K562 (cell line): ENCODE measurements around the gene CPS1. TPM values are rescaled to one million over a fixed set of nuclear protein-coding genes. Genes with fewer than 3 reads are reported as not detected.

Experiments
- ATAC-seq: fragments of 200-7000 bp; cut with Tn5 transposase; 3 replicates; pipeline ENCODE4 v1.9.1; 2020; ENCODE audit warnings: moderate library complexity
- BruUV-seq: library from RNA; stranded (reverse); fragments of 400-500 nt; replicated peaks from 2 replicates; lab custom pipeline; 2021; lab: Mats Ljungman, UMichigan
- CTCF ChIA-PET: fragments of 300-600 bp; formaldehyde crosslinking; extraction: SDS; loops from one replicate; lab custom pipeline; 2021; ENCODE audit warnings: low intra/inter-chr PET ratio; lab: Yijun Ruan, JAX
- POLR2A ChIA-PET: fragments of 300-600, 350-650 bp; sonication (Branson Sonifier 250); formaldehyde crosslinking; extraction: SDS; loops from one replicate; lab custom pipeline; 2021; ENCODE audit warnings: antibody characterized with exemption, inconsistent platforms; lab: Yijun Ruan, JAX
- DNase-seq, 4 experiments: peaks; one replicate each; pipeline versions ENCODE4 v3.0.0 to v3.0.0-alpha.2; 2011 to 2018; ENCODE audit warnings: low spot score in 3 of 4, mixed read lengths in 3 of 4; ENCODE audit errors: extremely low read depth in 1 of 4
- FAIRE-seq: peaks from 2 replicates; lab custom pipeline; 2011; peaks lifted over from hg19 to GRCh38; lab: Jason Lieb, UNC
- H2AFZ ChIP-seq: 2 replicates; pipeline ENCODE4 v1.6.0; 2011; ENCODE audit warnings: low read depth, low read length, control low read depth, inconsistent platforms
- H3K27ac ChIP-seq: fragments of 200-600 bp; 3 replicates; pipeline ENCODE4 v1.8.0; 2011; ENCODE audit warnings: low read depth, mild to moderate bottlenecking, control low read depth, inconsistent platforms, low read length, moderate library complexity, mixed read lengths; ENCODE audit errors: extremely low read depth
- H3K27me3 ChIP-seq, 2 experiments: fragments of 300-600 bp in 1 of 2; 2 replicates in 1 of 2; 3 replicates in 1 of 2; pipeline versions ENCODE4 v1.6.0 to v1.8.0; 2011; ENCODE audit warnings: inconsistent platforms in 2 of 2, low read length in 2 of 2, mild to moderate bottlenecking in 1 of 2, mixed read lengths in 1 of 2, moderate library complexity in 1 of 2; ENCODE audit not compliant: control insufficient read depth in 2 of 2, insufficient read depth in 2 of 2
- H3K36me3 ChIP-seq: fragments of 300-600 bp; 3 replicates; pipeline ENCODE4 v1.8.0; 2011; ENCODE audit warnings: mild to moderate bottlenecking, low read length, inconsistent platforms; ENCODE audit not compliant: control insufficient read depth, insufficient read depth
- H3K4me1 ChIP-seq, 2 experiments: fragments of 200-600 bp in 1 of 2; replicated peaks in 1 of 2; 2 replicates in 1 of 2; 3 replicates in 1 of 2; pipeline versions ENCODE4 v1.5.1 to v1.8.0; 2011; ENCODE audit warnings: inconsistent platforms in 2 of 2, low read length in 2 of 2, mild to moderate bottlenecking in 1 of 2, mixed read lengths in 1 of 2, moderate library complexity in 1 of 2; ENCODE audit not compliant: control insufficient read depth in 2 of 2, insufficient read depth in 2 of 2
- H3K4me2 ChIP-seq: 2 replicates; pipeline ENCODE4 v1.6.1; 2011; ENCODE audit warnings: low read length, control low read depth, inconsistent platforms, mixed read lengths; ENCODE audit not compliant: insufficient read depth
- H3K4me3 ChIP-seq: fragments of 200-600 bp; sonication (generic), shearing (Covaris generic); 2 replicates; pipeline ENCODE4 v1.5.1; 2016; ENCODE audit warnings: control low read depth, inconsistent platforms
- H3K79me2 ChIP-seq: fragments of 200-600 bp; 3 replicates; pipeline ENCODE4 v1.8.0; 2011; ENCODE audit warnings: low read length, inconsistent platforms; ENCODE audit not compliant: control insufficient read depth, insufficient read depth
- H3K9ac ChIP-seq, 2 experiments: 2 replicates each; pipeline versions ENCODE4 v1.6.0 to v1.6.1; 2011; ENCODE audit warnings: low read depth in 2 of 2, low read length in 2 of 2, control low read depth in 1 of 2, inconsistent platforms in 1 of 2, mild to moderate bottlenecking in 1 of 2, mixed read lengths in 1 of 2; ENCODE audit not compliant: insufficient read depth in 1 of 2
- H3K9me1 ChIP-seq: one replicate; pipeline ENCODE4 v1.6.0; 2011; ENCODE audit warnings: inconsistent platforms, mild to moderate bottlenecking, low read length, moderate library complexity; ENCODE audit not compliant: control insufficient read depth, insufficient read depth
- H3K9me3 ChIP-seq: replicated peaks from 2 replicates; pipeline ENCODE4 v1.5.1; 2011; ENCODE audit warnings: low read depth, low read length, inconsistent platforms; ENCODE audit not compliant: control insufficient read depth, insufficient read depth
- H4K20me1 ChIP-seq: replicated peaks from 2 replicates; pipeline ENCODE4 v1.6.1; 2011; ENCODE audit warnings: low read length, inconsistent platforms, mixed read lengths; ENCODE audit not compliant: control insufficient read depth, insufficient read depth
- C11orf30 ChIP-seq: fragments of 450-650 bp; IDR thresholded peaks from 2 replicates; pipeline ENCODE4 v1.6.1; 2016; ENCODE audit warnings: low read depth, mild to moderate bottlenecking
- GATAD2A ChIP-seq: fragments of 450-650 bp; IDR thresholded peaks from 2 replicates; pipeline ENCODE4 v1.6.1; 2017
- HDAC2 ChIP-seq: fragments of 450-650 bp; IDR thresholded peaks from 2 replicates; pipeline ENCODE4 v1.6.1; 2016; ENCODE audit warnings: mild to moderate bottlenecking
- MCM7 ChIP-seq, 2 experiments: fragments of 450-650 bp; IDR thresholded peaks; 2 replicates each; pipeline ENCODE4 v1.6.1; 2016 to 2018
- NCOA6 ChIP-seq: fragments of 450-650 bp; IDR thresholded peaks from 2 replicates; pipeline ENCODE4 v1.6.1; 2017; ENCODE audit warnings: mild to moderate bottlenecking
- RBM14 ChIP-seq: fragments of 200-400 bp; formaldehyde crosslinking; IDR thresholded peaks from 2 replicates; pipeline ENCODE4 v1.6.1; 2018; ENCODE audit warnings: low read depth, mild to moderate bottlenecking, low read length, moderate library complexity, borderline replicate concordance; ENCODE audit not compliant: insufficient read depth
- SAFB2 ChIP-seq: fragments of 200-400 bp; formaldehyde crosslinking; IDR thresholded peaks from 2 replicates; pipeline ENCODE4 v1.6.1; 2018; ENCODE audit warnings: borderline replicate concordance, low read length, low read depth, moderate library complexity; ENCODE audit not compliant: severe bottlenecking
- THRAP3 ChIP-seq: fragments of 450-650 bp; IDR thresholded peaks from 2 replicates; pipeline ENCODE4 v1.6.1; 2016; ENCODE audit warnings: mild to moderate bottlenecking, inconsistent platforms, borderline replicate concordance
- ZNF79 ChIP-seq: fragments of 250-450 bp; sonication (Bioruptor Pico); IDR thresholded peaks from 2 replicates; pipeline ENCODE4 v1.4.0; 2020; ENCODE audit warnings: low read depth, mild to moderate bottlenecking, moderate library complexity
- WGBS: fragments of 100-300 bp; shearing (Covaris generic); methylation state at CpG from one replicate; pipeline ENCODE4 v1.1.6; 2016; ENCODE audit warnings: low coverage, mixed read lengths; ENCODE audit not compliant: insufficient coverage; ENCODE audit errors: missing lambda C conversion rate; 5-methylcytosine and 5-hydroxymethylcytosine counted together
- in situ Hi-C: fragments of 300-500 bp; cut with MboI; formaldehyde crosslinking; loops from 4 replicates; pipeline ENCODE4 v1.15.0; 2018; ENCODE audit warnings: inconsistent platforms, mixed read lengths
- intact Hi-C: fragments of 100-400 bp; cut with micrococcal nuclease; formaldehyde crosslinking; loops from 2 replicates; pipeline ENCODE4 v1.14.2; 2022
- polyA plus RNA-seq, 8 experiments: library from polyadenylated mRNA; depleted of rRNA in 4 of 8; stranded (reverse) in 5 of 8; unstranded in 3 of 8; fragments of >200 nt; fragmentation: Nextera tagmentation in 2 of 8; fragmentation: Illumina TruSeq in 1 of 8; extraction: Ambion mirVana in 2 of 8; extraction: Trizol in 1 of 8; gene quantifications; 2 replicates each; pipeline versions ENCODE4 v1.2.1 to v1.2.3, GENCODE V29; 2011 to 2014; ENCODE audit warnings: inconsistent platforms in 1 of 8, missing spikeins in 1 of 8
- total RNA-seq, 7 experiments: library from RNA; depleted of rRNA in 6 of 7; stranded (reverse); fragments of >200 nt in 6 of 7; fragmentation: Illumina TruSeq in 2 of 7; extraction: Trizol in 2 of 7; gene quantifications; 2 replicates each; pipeline versions ENCODE4 v1.2.1 to v1.2.3, GENCODE V29; 2011 to 2021; ENCODE audit warnings: low replicate concordance in 1 of 7
- TF ChIP-seq, protein P1 (sequence below), 2 experiments: IDR thresholded peaks in 1 of 2; conservative IDR thresholded peaks in 1 of 2; 2 replicates each; pipeline ENCODE4 v1.6.1; 2016; ENCODE audit warnings: low read depth in 2 of 2, mild to moderate bottlenecking in 1 of 2, missing compliant biosample characterization in 1 of 2, missing genetic modification characterization in 1 of 2, moderate library complexity in 1 of 2
- TF ChIP-seq, protein P2 (sequence below): fragments of 450-650 bp; IDR thresholded peaks from 2 replicates; pipeline ENCODE4 v1.6.1; 2017; ENCODE audit warnings: antibody characterized with exemption
- TF ChIP-seq, protein P3 (sequence below): sonication (generic); formaldehyde crosslinking; IDR thresholded peaks from 2 replicates; pipeline ENCODE4 v1.8.0; 2022; ENCODE audit warnings: missing genetic modification reagents, mild to moderate bottlenecking, borderline replicate concordance
- TF ChIP-seq, protein P4 (sequence below): fragments of 450-650 bp; IDR thresholded peaks from one replicate; pipeline ENCODE4 v1.6.1; 2018; ENCODE audit warnings: mild to moderate bottlenecking, moderate library complexity; ENCODE audit not compliant: partially characterized antibody

The CPS1 gene
- total and polyA plus RNA-seq, 9 of the 15 experiments (the other 6 are each of a cell fraction or from before 2014, with no cell fraction given) = 2.4 to 13.5 (median 6.0) TPM

DNA sequence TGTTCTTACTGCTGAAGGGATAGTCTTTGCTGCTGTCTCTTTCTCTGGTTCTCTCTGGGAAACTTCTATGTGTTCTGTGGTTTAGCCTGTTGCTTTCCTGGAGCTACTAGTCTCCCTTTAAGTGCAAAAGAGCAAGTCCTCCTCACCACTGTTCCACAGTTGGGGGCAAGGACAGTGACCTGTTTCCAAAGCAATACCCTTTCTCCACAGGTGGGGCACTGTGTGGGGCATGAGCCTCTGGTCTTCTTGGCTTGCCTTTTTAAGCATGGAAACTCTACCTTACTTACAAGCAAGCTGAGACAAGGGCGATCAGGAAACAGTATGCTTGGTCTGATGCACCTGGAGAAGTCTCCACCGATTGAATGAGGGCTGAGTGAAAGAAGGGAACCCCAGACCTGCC is 156.7 kb downstream of the CPS1 start:
- no peak overlapping the region for H3K27ac ChIP-seq
- no peaks in the 10 kb centered on the region for H3K4me1 ChIP-seq
- no peak for FAIRE-seq
- no peak overlapping the region for H2AFZ ChIP-seq
- H3K36me3 ChIP-seq = no peaks in the 10 kb centered on the region
- POLR2A ChIA-PET = no interaction called here
- H3K9me1 ChIP-seq = no peaks in the 10 kb centered on the region
- CTCF ChIA-PET = interaction anchor here (0.6 kb wide), 1 partner anchor 150 kb away, joined by 3 read pairs; no protein-coding TSS in a partner anchor
- no peaks in the 10 kb centered on the region for H4K20me1 ChIP-seq
- WGBS = 0% methylated on average over 2 of the region's 2 CpGs
- no peak overlapping the region for H3K9ac ChIP-seq
- in situ Hi-C loops = no loop called here
- no peaks in the 10 kb centered on the region for H3K79me2 ChIP-seq
- H3K9me3 ChIP-seq = no peaks in the 10 kb centered on the region
- no TSS peak for BruUV-seq
- no peaks in the 10 kb centered on the region for H3K27me3 ChIP-seq
- H3K4me3 ChIP-seq = no peak overlapping the region
- intact Hi-C loops = no loop called here
- no peak for ATAC-seq
- no peak for DNase-seq
- H3K4me2 ChIP-seq = no peak overlapping the region
- TF ChIP-seq SAFB2 (no peak), NCOA6 (no peak), HDAC2 (no peak), GATAD2A (no peak), C11orf30 (no peak), ZNF79 (no peak), MCM7 (IDR thresholded peaks at IDR 0.05) (no peak), RBM14 (no peak), THRAP3 (no peak)
- TF ChIP-seq, protein P1, sequence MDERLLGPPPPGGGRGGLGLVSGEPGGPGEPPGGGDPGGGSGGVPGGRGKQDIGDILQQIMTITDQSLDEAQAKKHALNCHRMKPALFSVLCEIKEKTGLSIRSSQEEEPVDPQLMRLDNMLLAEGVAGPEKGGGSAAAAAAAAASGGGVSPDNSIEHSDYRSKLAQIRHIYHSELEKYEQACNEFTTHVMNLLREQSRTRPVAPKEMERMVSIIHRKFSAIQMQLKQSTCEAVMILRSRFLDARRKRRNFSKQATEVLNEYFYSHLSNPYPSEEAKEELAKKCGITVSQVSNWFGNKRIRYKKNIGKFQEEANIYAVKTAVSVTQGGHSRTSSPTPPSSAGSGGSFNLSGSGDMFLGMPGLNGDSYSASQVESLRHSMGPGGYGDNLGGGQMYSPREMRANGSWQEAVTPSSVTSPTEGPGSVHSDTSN (CRISPR knock-in tag; IDR thresholded peaks at IDR 0.05; ENCODE audit: low read depth) = no peak
- TF ChIP-seq, protein P1 (tag; conservative IDR thresholded peaks at IDR 0.05; ENCODE audit: low read depth) = no peak
- TF ChIP-seq, protein P2, sequence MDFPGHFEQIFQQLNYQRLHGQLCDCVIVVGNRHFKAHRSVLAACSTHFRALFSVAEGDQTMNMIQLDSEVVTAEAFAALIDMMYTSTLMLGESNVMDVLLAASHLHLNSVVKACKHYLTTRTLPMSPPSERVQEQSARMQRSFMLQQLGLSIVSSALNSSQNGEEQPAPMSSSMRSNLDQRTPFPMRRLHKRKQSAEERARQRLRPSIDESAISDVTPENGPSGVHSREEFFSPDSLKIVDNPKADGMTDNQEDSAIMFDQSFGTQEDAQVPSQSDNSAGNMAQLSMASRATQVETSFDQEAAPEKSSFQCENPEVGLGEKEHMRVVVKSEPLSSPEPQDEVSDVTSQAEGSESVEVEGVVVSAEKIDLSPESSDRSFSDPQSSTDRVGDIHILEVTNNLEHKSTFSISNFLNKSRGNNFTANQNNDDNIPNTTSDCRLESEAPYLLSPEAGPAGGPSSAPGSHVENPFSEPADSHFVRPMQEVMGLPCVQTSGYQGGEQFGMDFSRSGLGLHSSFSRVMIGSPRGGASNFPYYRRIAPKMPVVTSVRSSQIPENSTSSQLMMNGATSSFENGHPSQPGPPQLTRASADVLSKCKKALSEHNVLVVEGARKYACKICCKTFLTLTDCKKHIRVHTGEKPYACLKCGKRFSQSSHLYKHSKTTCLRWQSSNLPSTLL = no peak
- TF ChIP-seq, protein P3, sequence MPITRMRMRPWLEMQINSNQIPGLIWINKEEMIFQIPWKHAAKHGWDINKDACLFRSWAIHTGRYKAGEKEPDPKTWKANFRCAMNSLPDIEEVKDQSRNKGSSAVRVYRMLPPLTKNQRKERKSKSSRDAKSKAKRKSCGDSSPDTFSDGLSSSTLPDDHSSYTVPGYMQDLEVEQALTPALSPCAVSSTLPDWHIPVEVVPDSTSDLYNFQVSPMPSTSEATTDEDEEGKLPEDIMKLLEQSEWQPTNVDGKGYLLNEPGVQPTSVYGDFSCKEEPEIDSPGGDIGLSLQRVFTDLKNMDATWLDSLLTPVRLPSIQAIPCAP (CRISPR knock-in tag) = no peak
- TF ChIP-seq, protein P4, sequence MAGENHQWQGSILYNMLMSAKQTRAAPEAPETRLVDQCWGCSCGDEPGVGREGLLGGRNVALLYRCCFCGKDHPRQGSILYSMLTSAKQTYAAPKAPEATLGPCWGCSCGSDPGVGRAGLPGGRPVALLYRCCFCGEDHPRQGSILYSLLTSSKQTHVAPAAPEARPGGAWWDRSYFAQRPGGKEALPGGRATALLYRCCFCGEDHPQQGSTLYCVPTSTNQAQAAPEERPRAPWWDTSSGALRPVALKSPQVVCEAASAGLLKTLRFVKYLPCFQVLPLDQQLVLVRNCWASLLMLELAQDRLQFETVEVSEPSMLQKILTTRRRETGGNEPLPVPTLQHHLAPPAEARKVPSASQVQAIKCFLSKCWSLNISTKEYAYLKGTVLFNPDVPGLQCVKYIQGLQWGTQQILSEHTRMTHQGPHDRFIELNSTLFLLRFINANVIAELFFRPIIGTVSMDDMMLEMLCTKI = no peak
